Colonic mucosa (tissue), 4 donors: ENCODE results near the gene BTBD7. TPM values are rescaled to one million over a fixed set of nuclear protein-coding genes. Genes with fewer than 3 reads are reported as not detected.

Experiments used
- DNase-seq: peaks from one replicate; pipeline ENCODE4 v3.0.0-alpha.2; 2020
- H3K27ac ChIP-seq: fragments of 200-600 bp; one replicate; pipeline ENCODE4 v1.8.0; 2021
- H3K27me3 ChIP-seq: fragments of 200-600 bp; one replicate; pipeline ENCODE4 v1.8.0; 2021
- H3K36me3 ChIP-seq: fragments of 200-600 bp; one replicate; pipeline ENCODE4 v1.8.0; 2021
- H3K4me1 ChIP-seq: fragments of 200-600 bp; one replicate; pipeline ENCODE4 v1.8.0; 2021; ENCODE audit warnings: mild to moderate bottlenecking
- H3K4me3 ChIP-seq: fragments of 200-600 bp; one replicate; pipeline ENCODE4 v1.8.0; 2021
- H3K9ac ChIP-seq, 2 donors: one replicate each; pipeline ENCODE4 v1.7.0; 2013; ENCODE audit warnings: control low read depth in 2 of 2, low read depth in 2 of 2, low read length in 2 of 2
- H3K9me3 ChIP-seq: fragments of 200-600 bp; one replicate; pipeline ENCODE4 v1.8.0; 2021
- CTCF ChIP-seq: fragments of 200-600 bp; IDR thresholded peaks from one replicate; pipeline ENCODE4 v1.8.0; 2022; ENCODE audit warnings: antibody characterized with exemption, mild to moderate bottlenecking
- intact Hi-C: fragments of 100-400 bp; cut with DNase I; formaldehyde crosslinking; loops from one replicate; pipeline ENCODE4 v1.14.1; 2022
- total RNA-seq, 2 donors: library from RNA; stranded (reverse); fragmentation: NEBNext Ultra II Directional in 1 of 2; extraction: Animal tissue kit (Norgen Biotek cat#: 25700) in 1 of 2; gene quantifications; one replicate each; pipeline ENCODE4 v1.2.1, GENCODE V29; 2021
- donor health status: healthy.
- donor health status: DM: no; HTN: no; CAD: no.
- donor health status: DM: no; HTN: no; CAD: no.

The BTBD7 gene
- total RNA-seq, 2 donors from 2014 or later, result 31.8 to 35.5 TPM

GRCh38 chr14:93230539-93230938 is 102.3 kb downstream of the BTBD7 start:
- no peak for DNase-seq
- intact Hi-C loops, result no loop called here
- H3K4me3 ChIP-seq, result no peak overlapping the region
- no peak for TF ChIP-seq CTCF
- no peaks in the 10 kb centered on the region for H3K4me1 ChIP-seq
- H3K9ac ChIP-seq, result no peak overlapping the region
- no peaks in the 10 kb centered on the region for H3K9me3 ChIP-seq
- no peaks in the 10 kb centered on the region for H3K27me3 ChIP-seq
- H3K36me3 ChIP-seq, result no peaks in the 10 kb centered on the region
- no peak overlapping the region for H3K27ac ChIP-seq

GRCh38 chr14:93228550-93228949 is 104.3 kb downstream of the BTBD7 start:
- peaks cover 4% of the 10 kb centered on the region for H3K36me3 ChIP-seq
- intact Hi-C loops, result no loop called here
- H3K9ac ChIP-seq, result no peak overlapping the region

GRCh38 chr14:93223565-93223964 is 109.3 kb downstream of the BTBD7 start:
- Histone ChIP-seq H3K4me3 (no peak overlapping the region), H3K9ac (no peak overlapping the region), H3K4me1 (no peaks in the 10 kb centered on the region), H3K27me3 (no peaks in the 10 kb centered on the region), H3K27ac (no peak overlapping the region), H3K9me3 (no peaks in the 10 kb centered on the region), H3K36me3 (peaks cover 4% of the 10 kb centered on the region)
- TF ChIP-seq CTCF, result no peak
- no peak for DNase-seq
- intact Hi-C loops, result no loop called here

More at GRCh38 chr14:93228550-93228949, 104.3 kb downstream of the BTBD7 start:
- Histone ChIP-seq H3K27me3 (no peaks in the 10 kb centered on the region), H3K4me1 (no peaks in the 10 kb centered on the region), H3K27ac (no peak overlapping the region), H3K9me3 (no peaks in the 10 kb centered on the region), H3K4me3 (no peak overlapping the region)
- no peak for DNase-seq
- no peak for TF ChIP-seq CTCF

- Histone ChIP-seq H3K36me3 (peaks cover 4% of the 10 kb centered on the region), H3K9ac (no peak overlapping the region), H3K4me3 (no peak overlapping the region), H3K9me3 (no peaks in the 10 kb centered on the region), H3K4me1 (no peaks in the 10 kb centered on the region), H3K27me3 (no peaks in the 10 kb centered on the region), H3K27ac (no peak overlapping the region)
- intact Hi-C loops, result no loop called here
- TF ChIP-seq CTCF, result no peak
- DNase-seq, result no peak
Measured at GRCh38 chr14:93220509-93220908, 112.3 kb downstream of the BTBD7 start.

- DNase-seq, result peak; percentile 48
- no peak overlapping the region for H3K4me3 ChIP-seq
- peak; percentile 43 for TF ChIP-seq CTCF
- H3K36me3 ChIP-seq, result no peaks in the 10 kb centered on the region
- H3K9me3 ChIP-seq, result no peaks in the 10 kb centered on the region
- no peaks in the 10 kb centered on the region for H3K27me3 ChIP-seq
- intact Hi-C loops, result no loop called here
- H3K4me1 ChIP-seq, result no peaks in the 10 kb centered on the region
- H3K9ac ChIP-seq, result no peak overlapping the region
- H3K27ac ChIP-seq, result no peak overlapping the region
Measured at GRCh38 chr14:93219103-93219726, 113.6 kb downstream of the BTBD7 start.
